WTC11 (cell line): ENCODE measurements around the gene ABCC3. TPM values are rescaled to one million over a fixed set of nuclear protein-coding genes. Genes with fewer than 3 reads are reported as not detected.

Experiments used
- ATAC-seq: fragments of 200-7000 bp; cut with Tn5 transposase; 2 replicates; pipeline ENCODE4 v1.10.0; 2021; ENCODE audit warnings: mild to moderate bottlenecking, moderate library complexity
- CTCF ChIA-PET: fragments of 300-600 bp; sonication (Branson Sonifier 250); formaldehyde crosslinking; loops from one replicate; lab custom pipeline; 2021; ENCODE audit warnings: antibody characterized with exemption; lab: Charles Lee
- POLR2A ChIA-PET: fragments of 350-600 bp; sonication (Branson Sonifier 250); formaldehyde crosslinking; loops from one replicate; lab custom pipeline; 2021; ENCODE audit warnings: antibody characterized with exemption; lab: Charles Lee
- DNase-seq: peaks from one replicate; pipeline ENCODE4 v3.0.0; 2021; ENCODE audit warnings: low spot score
- H3K27ac Mint-ChIP-seq: 2 replicates; pipeline ENCODE4 v1.8.0; 2021; ENCODE audit warnings: mixed read lengths
- H3K27me3 Mint-ChIP-seq: 2 replicates; pipeline ENCODE4 v1.8.0; 2021; ENCODE audit warnings: low read depth, mild to moderate bottlenecking, moderate library complexity, mixed read lengths
- H3K36me3 Mint-ChIP-seq: 2 replicates; pipeline ENCODE4 v1.8.0; 2021; ENCODE audit warnings: mixed read lengths
- H3K4me1 Mint-ChIP-seq: 2 replicates; pipeline ENCODE4 v1.8.0; 2022; ENCODE audit warnings: mixed read lengths
- H3K4me3 Mint-ChIP-seq: 2 replicates; pipeline ENCODE4 v1.8.0; 2021; ENCODE audit warnings: mild to moderate bottlenecking, moderate library complexity, mixed read lengths
- H3K9me3 Mint-ChIP-seq: 2 replicates; pipeline ENCODE4 v1.8.0; 2021; ENCODE audit warnings: mixed read lengths
- ELF4 ChIP-seq: sonication (generic); formaldehyde crosslinking; IDR thresholded peaks from 2 replicates; pipeline ENCODE4 v1.8.1; 2022; ENCODE audit warnings: low read depth, mild to moderate bottlenecking, moderate library complexity, missing genetic modification reagents
- ESRRA ChIP-seq: sonication (generic); formaldehyde crosslinking; IDR thresholded peaks from 2 replicates; pipeline ENCODE4 v1.8.1; 2022; ENCODE audit warnings: mild to moderate bottlenecking, missing genetic modification reagents, borderline replicate concordance
- FOXJ3 ChIP-seq: sonication (generic); formaldehyde crosslinking; IDR thresholded peaks from 2 replicates; pipeline ENCODE4 v1.9.0; 2021; ENCODE audit warnings: missing genetic modification reagents, mild to moderate bottlenecking, borderline replicate concordance
- FOXK1 ChIP-seq: sonication (generic); formaldehyde crosslinking; IDR thresholded peaks from 2 replicates; pipeline ENCODE4 v1.8.0; 2022; ENCODE audit warnings: mild to moderate bottlenecking, moderate library complexity, missing genetic modification reagents
- GABPB1 ChIP-seq: sonication (generic); formaldehyde crosslinking; IDR thresholded peaks from 2 replicates; pipeline ENCODE4 v1.8.1; 2023; ENCODE audit warnings: mild to moderate bottlenecking, missing genetic modification reagents
- JAZF1 ChIP-seq: fragments of 250-450 bp; sonication (Bioruptor Pico); IDR thresholded peaks from 2 replicates; pipeline ENCODE4 v1.9.0; 2021; ENCODE audit warnings: moderate library complexity, mild to moderate bottlenecking, inconsistent platforms
- JUN ChIP-seq: sonication (generic); formaldehyde crosslinking; IDR thresholded peaks from 2 replicates; pipeline ENCODE4 v1.8.0; 2023; ENCODE audit warnings: mild to moderate bottlenecking, missing genetic modification reagents
- KAT7 ChIP-seq: sonication (generic); formaldehyde crosslinking; IDR thresholded peaks from 2 replicates; pipeline ENCODE4 v1.8.1; 2023; ENCODE audit warnings: missing genetic modification reagents, mild to moderate bottlenecking, borderline replicate concordance
- RORB ChIP-seq: fragments of 250-450 bp; sonication (Bioruptor Pico); IDR thresholded peaks from 2 replicates; pipeline ENCODE4 v1.9.0; 2021; ENCODE audit warnings: mild to moderate bottlenecking
- SMAD3 ChIP-seq: sonication (generic); formaldehyde crosslinking; IDR thresholded peaks from 2 replicates; pipeline ENCODE4 v1.8.0; 2022; ENCODE audit warnings: missing genetic modification reagents, mild to moderate bottlenecking, borderline replicate concordance
- SOX15 ChIP-seq: fragments of 250-450 bp; sonication (Bioruptor Pico); IDR thresholded peaks from 2 replicates; pipeline ENCODE4 v1.9.0; 2021; ENCODE audit warnings: mild to moderate bottlenecking
- SP1 ChIP-seq: sonication (generic); formaldehyde crosslinking; conservative IDR thresholded peaks from 2 replicates; pipeline ENCODE4 v1.8.1; 2022; ENCODE audit warnings: missing genetic modification reagents
- TCF7 ChIP-seq: sonication (generic); formaldehyde crosslinking; IDR thresholded peaks from 2 replicates; pipeline ENCODE4 v1.8.0; 2022; ENCODE audit warnings: mild to moderate bottlenecking, low read depth, missing genetic modification reagents, moderate library complexity
- TEAD4 ChIP-seq: sonication (generic); formaldehyde crosslinking; IDR thresholded peaks from 2 replicates; pipeline ENCODE4 v1.8.0; 2022; ENCODE audit warnings: mild to moderate bottlenecking, missing genetic modification reagents
- ZNF121 ChIP-seq: sonication (generic); formaldehyde crosslinking; IDR thresholded peaks from 2 replicates; pipeline ENCODE4 v1.8.0; 2023; ENCODE audit warnings: missing genetic modification reagents
- ZNF317 ChIP-seq: sonication (generic); formaldehyde crosslinking; IDR thresholded peaks from 2 replicates; pipeline ENCODE4 v1.8.1; 2023; ENCODE audit warnings: low read depth, mild to moderate bottlenecking, moderate library complexity, missing genetic modification reagents, borderline replicate concordance
- ZNF423 ChIP-seq: fragments of 250-450 bp; sonication (Bioruptor Pico); IDR thresholded peaks from 2 replicates; pipeline ENCODE4 v2.1.2; 2022; ENCODE audit warnings: mild to moderate bottlenecking, moderate library complexity
- total RNA-seq: library from RNA; stranded (reverse); gene quantifications from 3 replicates; pipeline ENCODE4 v1.2.3, GENCODE V29; 2021
- TF ChIP-seq, protein P1 (sequence below): sonication (generic); formaldehyde crosslinking; IDR thresholded peaks from 2 replicates; pipeline ENCODE4 v1.8.1; 2023; ENCODE audit warnings: mild to moderate bottlenecking, missing genetic modification reagents
- TF ChIP-seq, protein P2 (sequence below): sonication (generic); formaldehyde crosslinking; conservative IDR thresholded peaks from 2 replicates; pipeline ENCODE4 v1.8.1; 2022; ENCODE audit warnings: mild to moderate bottlenecking, missing genetic modification reagents
- TF ChIP-seq, protein P3 (sequence below): fragments of 250-450 bp; sonication (Bioruptor Pico); IDR thresholded peaks from 2 replicates; pipeline ENCODE4 v1.9.0; 2021; ENCODE audit warnings: mild to moderate bottlenecking, borderline replicate concordance
- TF ChIP-seq, protein P4 (sequence below): fragments of 250-450 bp; sonication (Bioruptor Pico); IDR thresholded peaks from 2 replicates; pipeline ENCODE4 v1.9.0; 2021; ENCODE audit warnings: mild to moderate bottlenecking
- TF ChIP-seq, protein P5 (sequence below): sonication (generic); formaldehyde crosslinking; conservative IDR thresholded peaks from 2 replicates; pipeline ENCODE4 v1.8.1; 2023; ENCODE audit warnings: mild to moderate bottlenecking, low read depth, missing genetic modification reagents, moderate library complexity

The ABCC3 gene
- total RNA-seq, 1 experiment from 2014 or later: 0.92 TPM

DNA sequence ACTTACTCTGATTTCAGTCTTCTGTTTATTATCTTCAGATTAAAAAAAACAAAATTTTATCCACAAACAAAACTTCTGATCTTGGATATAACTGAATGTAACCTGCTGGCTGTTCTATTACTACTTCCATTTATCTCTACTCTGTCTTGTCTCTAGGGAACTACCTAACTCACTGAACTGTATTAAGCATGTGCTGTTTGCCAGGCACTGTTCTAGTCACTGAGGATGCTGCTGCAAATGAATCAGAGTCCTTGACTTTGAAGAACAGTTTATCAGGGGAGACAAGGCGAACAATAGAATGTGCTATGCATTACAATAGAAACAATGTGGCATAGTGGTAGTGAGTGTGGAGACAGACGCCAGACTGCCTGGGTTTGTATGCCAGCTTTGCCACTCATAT lies 75.3 kb downstream of the ABCC3 start (continued):
- TF ChIP-seq, protein P1, sequence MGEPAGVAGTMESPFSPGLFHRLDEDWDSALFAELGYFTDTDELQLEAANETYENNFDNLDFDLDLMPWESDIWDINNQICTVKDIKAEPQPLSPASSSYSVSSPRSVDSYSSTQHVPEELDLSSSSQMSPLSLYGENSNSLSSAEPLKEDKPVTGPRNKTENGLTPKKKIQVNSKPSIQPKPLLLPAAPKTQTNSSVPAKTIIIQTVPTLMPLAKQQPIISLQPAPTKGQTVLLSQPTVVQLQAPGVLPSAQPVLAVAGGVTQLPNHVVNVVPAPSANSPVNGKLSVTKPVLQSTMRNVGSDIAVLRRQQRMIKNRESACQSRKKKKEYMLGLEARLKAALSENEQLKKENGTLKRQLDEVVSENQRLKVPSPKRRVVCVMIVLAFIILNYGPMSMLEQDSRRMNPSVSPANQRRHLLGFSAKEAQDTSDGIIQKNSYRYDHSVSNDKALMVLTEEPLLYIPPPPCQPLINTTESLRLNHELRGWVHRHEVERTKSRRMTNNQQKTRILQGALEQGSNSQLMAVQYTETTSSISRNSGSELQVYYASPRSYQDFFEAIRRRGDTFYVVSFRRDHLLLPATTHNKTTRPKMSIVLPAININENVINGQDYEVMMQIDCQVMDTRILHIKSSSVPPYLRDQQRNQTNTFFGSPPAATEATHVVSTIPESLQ: no peak
- no peak for TF ChIP-seq SP1 (CRISPR knock-in tag)

DNA sequence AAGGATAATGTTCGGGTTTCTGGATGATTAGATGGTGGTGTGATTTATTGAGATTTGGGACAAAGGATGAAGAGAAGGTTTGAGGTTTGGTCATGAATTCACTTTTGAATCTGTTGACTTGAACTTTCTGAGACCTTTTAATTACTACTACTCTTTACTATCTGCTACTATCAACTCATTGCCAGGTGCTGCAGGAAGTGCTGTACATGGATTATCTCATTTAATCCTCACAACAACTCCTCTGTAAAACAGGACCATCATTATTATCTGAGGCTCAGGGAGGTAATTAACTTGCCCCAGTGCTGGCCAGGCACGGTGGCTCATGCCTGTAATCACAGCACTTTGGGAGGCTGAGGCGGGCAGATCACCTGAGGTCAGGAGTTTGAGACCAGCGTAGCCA lies 76.0 kb downstream of the ABCC3 start:
- no peak for ATAC-seq
- Mint-ChIP-seq H3K27ac (peak overlapping the region; percentile 82; the same call in 1 of the 2 replicates), H3K4me1 (peaks cover 29% of the 10 kb centered on the region), H3K4me3 (no peak overlapping the region), H3K27me3 (no peaks in the 10 kb centered on the region), H3K9me3 (no peaks in the 10 kb centered on the region), H3K36me3 (no peaks in the 10 kb centered on the region)
- ChIA-PET POLR2A (no interaction called here), CTCF (no interaction called here)
- TF ChIP-seq, protein P2, sequence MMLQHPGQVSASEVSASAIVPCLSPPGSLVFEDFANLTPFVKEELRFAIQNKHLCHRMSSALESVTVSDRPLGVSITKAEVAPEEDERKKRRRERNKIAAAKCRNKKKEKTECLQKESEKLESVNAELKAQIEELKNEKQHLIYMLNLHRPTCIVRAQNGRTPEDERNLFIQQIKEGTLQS (CRISPR knock-in tag): no peak
- TF ChIP-seq TCF7 (CRISPR knock-in tag) (no peak), ZNF121 (CRISPR knock-in tag) (no peak), ESRRA (no peak), SOX15 (no peak), JUN (CRISPR knock-in tag) (no peak), ZNF423 (CRISPR knock-in tag) (no peak), JAZF1 (no peak), RORB (no peak), GABPB1 (no peak), SMAD3 (no peak), ELF4 (CRISPR knock-in tag) (no peak), FOXK1 (no peak), KAT7 (CRISPR knock-in tag) (no peak), FOXJ3 (CRISPR knock-in tag) (no peak), TEAD4 (CRISPR knock-in tag) (no peak), ZNF317 (CRISPR knock-in tag) (no peak)
- TF ChIP-seq, protein P3, sequence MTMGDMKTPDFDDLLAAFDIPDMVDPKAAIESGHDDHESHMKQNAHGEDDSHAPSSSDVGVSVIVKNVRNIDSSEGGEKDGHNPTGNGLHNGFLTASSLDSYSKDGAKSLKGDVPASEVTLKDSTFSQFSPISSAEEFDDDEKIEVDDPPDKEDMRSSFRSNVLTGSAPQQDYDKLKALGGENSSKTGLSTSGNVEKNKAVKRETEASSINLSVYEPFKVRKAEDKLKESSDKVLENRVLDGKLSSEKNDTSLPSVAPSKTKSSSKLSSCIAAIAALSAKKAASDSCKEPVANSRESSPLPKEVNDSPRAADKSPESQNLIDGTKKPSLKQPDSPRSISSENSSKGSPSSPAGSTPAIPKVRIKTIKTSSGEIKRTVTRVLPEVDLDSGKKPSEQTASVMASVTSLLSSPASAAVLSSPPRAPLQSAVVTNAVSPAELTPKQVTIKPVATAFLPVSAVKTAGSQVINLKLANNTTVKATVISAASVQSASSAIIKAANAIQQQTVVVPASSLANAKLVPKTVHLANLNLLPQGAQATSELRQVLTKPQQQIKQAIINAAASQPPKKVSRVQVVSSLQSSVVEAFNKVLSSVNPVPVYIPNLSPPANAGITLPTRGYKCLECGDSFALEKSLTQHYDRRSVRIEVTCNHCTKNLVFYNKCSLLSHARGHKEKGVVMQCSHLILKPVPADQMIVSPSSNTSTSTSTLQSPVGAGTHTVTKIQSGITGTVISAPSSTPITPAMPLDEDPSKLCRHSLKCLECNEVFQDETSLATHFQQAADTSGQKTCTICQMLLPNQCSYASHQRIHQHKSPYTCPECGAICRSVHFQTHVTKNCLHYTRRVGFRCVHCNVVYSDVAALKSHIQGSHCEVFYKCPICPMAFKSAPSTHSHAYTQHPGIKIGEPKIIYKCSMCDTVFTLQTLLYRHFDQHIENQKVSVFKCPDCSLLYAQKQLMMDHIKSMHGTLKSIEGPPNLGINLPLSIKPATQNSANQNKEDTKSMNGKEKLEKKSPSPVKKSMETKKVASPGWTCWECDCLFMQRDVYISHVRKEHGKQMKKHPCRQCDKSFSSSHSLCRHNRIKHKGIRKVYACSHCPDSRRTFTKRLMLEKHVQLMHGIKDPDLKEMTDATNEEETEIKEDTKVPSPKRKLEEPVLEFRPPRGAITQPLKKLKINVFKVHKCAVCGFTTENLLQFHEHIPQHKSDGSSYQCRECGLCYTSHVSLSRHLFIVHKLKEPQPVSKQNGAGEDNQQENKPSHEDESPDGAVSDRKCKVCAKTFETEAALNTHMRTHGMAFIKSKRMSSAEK (CRISPR knock-in tag): no peak
- TF ChIP-seq, protein P4, sequence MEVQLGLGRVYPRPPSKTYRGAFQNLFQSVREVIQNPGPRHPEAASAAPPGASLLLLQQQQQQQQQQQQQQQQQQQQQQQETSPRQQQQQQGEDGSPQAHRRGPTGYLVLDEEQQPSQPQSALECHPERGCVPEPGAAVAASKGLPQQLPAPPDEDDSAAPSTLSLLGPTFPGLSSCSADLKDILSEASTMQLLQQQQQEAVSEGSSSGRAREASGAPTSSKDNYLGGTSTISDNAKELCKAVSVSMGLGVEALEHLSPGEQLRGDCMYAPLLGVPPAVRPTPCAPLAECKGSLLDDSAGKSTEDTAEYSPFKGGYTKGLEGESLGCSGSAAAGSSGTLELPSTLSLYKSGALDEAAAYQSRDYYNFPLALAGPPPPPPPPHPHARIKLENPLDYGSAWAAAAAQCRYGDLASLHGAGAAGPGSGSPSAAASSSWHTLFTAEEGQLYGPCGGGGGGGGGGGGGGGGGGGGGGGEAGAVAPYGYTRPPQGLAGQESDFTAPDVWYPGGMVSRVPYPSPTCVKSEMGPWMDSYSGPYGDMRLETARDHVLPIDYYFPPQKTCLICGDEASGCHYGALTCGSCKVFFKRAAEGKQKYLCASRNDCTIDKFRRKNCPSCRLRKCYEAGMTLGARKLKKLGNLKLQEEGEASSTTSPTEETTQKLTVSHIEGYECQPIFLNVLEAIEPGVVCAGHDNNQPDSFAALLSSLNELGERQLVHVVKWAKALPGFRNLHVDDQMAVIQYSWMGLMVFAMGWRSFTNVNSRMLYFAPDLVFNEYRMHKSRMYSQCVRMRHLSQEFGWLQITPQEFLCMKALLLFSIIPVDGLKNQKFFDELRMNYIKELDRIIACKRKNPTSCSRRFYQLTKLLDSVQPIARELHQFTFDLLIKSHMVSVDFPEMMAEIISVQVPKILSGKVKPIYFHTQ (CRISPR knock-in tag): no peak
- TF ChIP-seq, protein P5, sequence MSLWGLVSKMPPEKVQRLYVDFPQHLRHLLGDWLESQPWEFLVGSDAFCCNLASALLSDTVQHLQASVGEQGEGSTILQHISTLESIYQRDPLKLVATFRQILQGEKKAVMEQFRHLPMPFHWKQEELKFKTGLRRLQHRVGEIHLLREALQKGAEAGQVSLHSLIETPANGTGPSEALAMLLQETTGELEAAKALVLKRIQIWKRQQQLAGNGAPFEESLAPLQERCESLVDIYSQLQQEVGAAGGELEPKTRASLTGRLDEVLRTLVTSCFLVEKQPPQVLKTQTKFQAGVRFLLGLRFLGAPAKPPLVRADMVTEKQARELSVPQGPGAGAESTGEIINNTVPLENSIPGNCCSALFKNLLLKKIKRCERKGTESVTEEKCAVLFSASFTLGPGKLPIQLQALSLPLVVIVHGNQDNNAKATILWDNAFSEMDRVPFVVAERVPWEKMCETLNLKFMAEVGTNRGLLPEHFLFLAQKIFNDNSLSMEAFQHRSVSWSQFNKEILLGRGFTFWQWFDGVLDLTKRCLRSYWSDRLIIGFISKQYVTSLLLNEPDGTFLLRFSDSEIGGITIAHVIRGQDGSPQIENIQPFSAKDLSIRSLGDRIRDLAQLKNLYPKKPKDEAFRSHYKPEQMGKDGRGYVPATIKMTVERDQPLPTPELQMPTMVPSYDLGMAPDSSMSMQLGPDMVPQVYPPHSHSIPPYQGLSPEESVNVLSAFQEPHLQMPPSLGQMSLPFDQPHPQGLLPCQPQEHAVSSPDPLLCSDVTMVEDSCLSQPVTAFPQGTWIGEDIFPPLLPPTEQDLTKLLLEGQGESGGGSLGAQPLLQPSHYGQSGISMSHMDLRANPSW (CRISPR knock-in tag): no peak
- DNase-seq: no peak
